GM10266 (cell line): ENCODE results near the gene BAG5.

Experiments
- DNase-seq: peaks from one replicate; pipeline ENCODE4 v3.0.0; 2012; ENCODE audit errors: extremely low spot score
- CTCF ChIP-seq: IDR thresholded peaks from 2 replicates; pipeline ENCODE4 v1.5.1; 2012; ENCODE audit warnings: mild to moderate bottlenecking, low read depth; ENCODE audit not compliant: control insufficient read depth, insufficient read depth; ENCODE audit errors: missing control alignments

Gene BAG5

GRCh38 chr14:103524002-103524935 is 38.2 kb downstream of the BAG5 start:
- no peak for TF ChIP-seq CTCF

GRCh38 chr14:103523575-103523954 is 38.9 kb downstream of the BAG5 start:
- TF ChIP-seq CTCF: no peak
- DNase-seq: no peak

More at GRCh38 chr14:103524002-103524935, 38.2 kb downstream of the BAG5 start:
- DNase-seq: no peak

- TF ChIP-seq CTCF: no peak
- DNase-seq: peak; percentile 83
Observed at GRCh38 chr14:103522649-103523574, 39.5 kb downstream of the BAG5 start, which contains the start of gene CKB. CKB (minus strand) TSS chr14:103522830; CDS start chr14:103522493, 337 bp downstream.

- DNase-seq: peak; percentile 69
- no peak for TF ChIP-seq CTCF
Observed at GRCh38 chr14:103521951-103522563, 40.4 kb downstream of the BAG5 start.

GRCh38 chr14:103521438-103521950 is 41.0 kb downstream of the BAG5 start:
- DNase-seq: no peak
- no peak for TF ChIP-seq CTCF

GRCh38 chr14:103520657-103521437 is 41.6 kb downstream of the BAG5 start:
- peak; percentile 65 for TF ChIP-seq CTCF
- peak; percentile 85 for DNase-seq
